Right lobe of liver (tissue), 4 donors: Measurements from ENCODE around the gene DTHD1.

Experiments used
- POLR2A ChIP-seq: fragments of 450-650 bp; IDR thresholded peaks from one replicate; pipeline ENCODE4 v1.6.1; 2017; ENCODE audit warnings: antibody characterized with exemption, mild to moderate bottlenecking
- TF ChIP-seq, protein P1 (sequence below), 4 donors: fragments of 200-600 bp in 3 of 4; fragments of 450-650 bp in 1 of 4; IDR thresholded peaks; one replicate each; pipeline versions ENCODE4 v1.5.1 to v1.8.0; 2016 to 2022; ENCODE audit warnings: antibody characterized with exemption in 4 of 4, mild to moderate bottlenecking in 2 of 4
- donor health status: DM: no; HTN: no; CAD: no.
- donor health status: DM: no; HTN: no; CAD: no.
- donor health status: DM: no; HTN: yes; CAD: no.

DNA sequence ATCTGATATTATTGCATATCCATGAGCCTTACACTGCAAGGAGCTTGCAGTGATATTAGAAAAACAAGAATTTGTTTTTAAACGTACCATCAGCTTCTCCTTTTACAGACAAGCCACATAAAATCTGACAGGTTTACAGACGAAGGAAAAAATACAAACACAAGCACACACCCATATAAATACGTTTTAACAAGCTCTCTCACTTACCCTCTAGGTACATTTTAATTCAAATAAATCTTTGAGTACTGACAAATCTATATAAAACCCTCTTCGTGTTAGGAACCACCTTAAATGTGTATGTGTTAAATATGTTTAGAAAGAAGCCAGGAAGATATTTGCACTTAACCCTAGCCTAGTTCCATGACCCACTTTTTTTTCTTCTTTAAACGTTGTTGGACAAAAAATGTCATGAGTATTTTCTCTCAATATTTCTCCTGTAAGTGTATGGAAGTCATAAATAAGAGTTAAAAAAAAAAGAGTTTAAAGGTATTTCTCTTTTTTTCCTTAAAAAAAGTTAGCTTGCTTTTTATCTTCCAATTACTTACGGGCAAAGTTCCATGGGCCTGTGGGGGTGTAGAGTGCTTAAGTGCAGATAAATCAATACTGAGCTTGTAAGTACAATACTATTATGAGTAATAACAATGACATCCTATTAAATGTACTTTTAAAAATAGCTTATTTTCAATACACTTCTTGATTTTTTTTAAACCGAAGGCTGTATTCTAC lies 38.6 kb upstream of the DTHD1 start:
- TF ChIP-seq, protein P1, sequence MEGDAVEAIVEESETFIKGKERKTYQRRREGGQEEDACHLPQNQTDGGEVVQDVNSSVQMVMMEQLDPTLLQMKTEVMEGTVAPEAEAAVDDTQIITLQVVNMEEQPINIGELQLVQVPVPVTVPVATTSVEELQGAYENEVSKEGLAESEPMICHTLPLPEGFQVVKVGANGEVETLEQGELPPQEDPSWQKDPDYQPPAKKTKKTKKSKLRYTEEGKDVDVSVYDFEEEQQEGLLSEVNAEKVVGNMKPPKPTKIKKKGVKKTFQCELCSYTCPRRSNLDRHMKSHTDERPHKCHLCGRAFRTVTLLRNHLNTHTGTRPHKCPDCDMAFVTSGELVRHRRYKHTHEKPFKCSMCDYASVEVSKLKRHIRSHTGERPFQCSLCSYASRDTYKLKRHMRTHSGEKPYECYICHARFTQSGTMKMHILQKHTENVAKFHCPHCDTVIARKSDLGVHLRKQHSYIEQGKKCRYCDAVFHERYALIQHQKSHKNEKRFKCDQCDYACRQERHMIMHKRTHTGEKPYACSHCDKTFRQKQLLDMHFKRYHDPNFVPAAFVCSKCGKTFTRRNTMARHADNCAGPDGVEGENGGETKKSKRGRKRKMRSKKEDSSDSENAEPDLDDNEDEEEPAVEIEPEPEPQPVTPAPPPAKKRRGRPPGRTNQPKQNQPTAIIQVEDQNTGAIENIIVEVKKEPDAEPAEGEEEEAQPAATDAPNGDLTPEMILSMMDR (IDR thresholded peaks at IDR 0.05) = no peak
- TF ChIP-seq POLR2A = no peak
